GM12874 (cell line): ENCODE results near the gene NAALADL2.

Experiments used
- TF ChIP-seq, protein P1 (sequence below): IDR thresholded peaks from 2 replicates; pipeline ENCODE4 v1.5.1; 2011; ENCODE audit warnings: low read depth, mild to moderate bottlenecking, control low read depth, low read length, moderate library complexity; ENCODE audit not compliant: insufficient read depth

NAALADL2 gene

DNA sequence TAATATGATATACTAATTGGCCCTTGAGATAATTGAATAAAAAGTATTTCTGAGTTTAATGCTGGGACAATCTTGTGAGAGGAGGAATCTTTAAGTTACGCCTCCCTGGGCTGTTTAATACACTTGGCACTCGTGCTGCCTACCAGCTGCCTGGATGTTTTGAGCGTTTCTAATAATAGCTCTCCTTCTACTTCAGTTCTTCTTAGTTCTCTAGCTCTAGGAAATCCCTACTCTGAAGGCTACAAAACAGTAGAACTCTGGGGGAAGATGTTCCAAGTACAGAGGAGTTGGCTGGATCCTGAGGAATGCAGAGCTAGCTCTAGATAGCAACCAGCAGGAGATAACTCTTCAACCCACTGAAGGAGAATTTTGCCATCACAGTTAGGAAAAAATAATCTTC, 3.5 kb downstream of the NAALADL2 start:
- TF ChIP-seq, protein P1, sequence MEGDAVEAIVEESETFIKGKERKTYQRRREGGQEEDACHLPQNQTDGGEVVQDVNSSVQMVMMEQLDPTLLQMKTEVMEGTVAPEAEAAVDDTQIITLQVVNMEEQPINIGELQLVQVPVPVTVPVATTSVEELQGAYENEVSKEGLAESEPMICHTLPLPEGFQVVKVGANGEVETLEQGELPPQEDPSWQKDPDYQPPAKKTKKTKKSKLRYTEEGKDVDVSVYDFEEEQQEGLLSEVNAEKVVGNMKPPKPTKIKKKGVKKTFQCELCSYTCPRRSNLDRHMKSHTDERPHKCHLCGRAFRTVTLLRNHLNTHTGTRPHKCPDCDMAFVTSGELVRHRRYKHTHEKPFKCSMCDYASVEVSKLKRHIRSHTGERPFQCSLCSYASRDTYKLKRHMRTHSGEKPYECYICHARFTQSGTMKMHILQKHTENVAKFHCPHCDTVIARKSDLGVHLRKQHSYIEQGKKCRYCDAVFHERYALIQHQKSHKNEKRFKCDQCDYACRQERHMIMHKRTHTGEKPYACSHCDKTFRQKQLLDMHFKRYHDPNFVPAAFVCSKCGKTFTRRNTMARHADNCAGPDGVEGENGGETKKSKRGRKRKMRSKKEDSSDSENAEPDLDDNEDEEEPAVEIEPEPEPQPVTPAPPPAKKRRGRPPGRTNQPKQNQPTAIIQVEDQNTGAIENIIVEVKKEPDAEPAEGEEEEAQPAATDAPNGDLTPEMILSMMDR, result no peak

DNA sequence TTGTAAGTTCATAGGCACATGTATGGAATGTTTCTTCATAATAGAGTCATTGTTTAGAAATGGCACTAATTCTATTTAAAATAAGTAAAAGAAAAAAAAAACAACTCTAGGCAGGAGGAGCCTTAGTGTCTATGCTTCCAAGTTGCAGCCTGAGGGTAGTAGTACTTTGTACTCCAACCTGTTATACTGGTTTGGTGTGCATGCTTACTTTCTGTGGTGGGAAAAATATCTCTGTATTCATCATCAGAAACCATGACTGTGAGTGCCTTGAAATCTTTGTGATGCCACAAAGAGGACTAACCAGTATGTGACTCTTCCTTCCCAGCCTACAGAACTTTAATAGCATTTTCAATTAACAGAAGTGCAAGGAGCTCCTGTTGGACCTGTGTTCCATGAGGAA, 4.4 kb downstream of the NAALADL2 start:
- TF ChIP-seq, protein P1, result no peak

DNA sequence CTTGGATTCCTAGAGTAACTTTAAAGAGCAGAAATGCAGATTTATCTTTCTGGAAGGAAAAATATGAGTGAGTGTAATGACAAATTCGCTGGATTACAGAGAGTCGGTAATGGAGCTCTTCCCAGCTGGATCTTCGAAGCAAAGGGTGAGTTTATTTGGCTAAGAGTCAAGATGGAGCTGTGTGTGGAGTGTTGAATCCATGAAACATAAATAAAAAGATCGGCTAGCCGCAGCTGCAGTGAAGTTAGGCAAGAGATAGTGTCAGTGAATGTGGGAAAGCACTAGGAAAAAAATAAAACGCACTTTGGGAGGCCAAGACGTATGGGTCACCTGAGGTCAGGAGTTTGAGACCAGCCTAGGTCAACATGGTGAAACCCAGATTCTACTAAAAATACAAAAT, 10.3 kb downstream of the NAALADL2 start:
- TF ChIP-seq, protein P1, result no peak

DNA sequence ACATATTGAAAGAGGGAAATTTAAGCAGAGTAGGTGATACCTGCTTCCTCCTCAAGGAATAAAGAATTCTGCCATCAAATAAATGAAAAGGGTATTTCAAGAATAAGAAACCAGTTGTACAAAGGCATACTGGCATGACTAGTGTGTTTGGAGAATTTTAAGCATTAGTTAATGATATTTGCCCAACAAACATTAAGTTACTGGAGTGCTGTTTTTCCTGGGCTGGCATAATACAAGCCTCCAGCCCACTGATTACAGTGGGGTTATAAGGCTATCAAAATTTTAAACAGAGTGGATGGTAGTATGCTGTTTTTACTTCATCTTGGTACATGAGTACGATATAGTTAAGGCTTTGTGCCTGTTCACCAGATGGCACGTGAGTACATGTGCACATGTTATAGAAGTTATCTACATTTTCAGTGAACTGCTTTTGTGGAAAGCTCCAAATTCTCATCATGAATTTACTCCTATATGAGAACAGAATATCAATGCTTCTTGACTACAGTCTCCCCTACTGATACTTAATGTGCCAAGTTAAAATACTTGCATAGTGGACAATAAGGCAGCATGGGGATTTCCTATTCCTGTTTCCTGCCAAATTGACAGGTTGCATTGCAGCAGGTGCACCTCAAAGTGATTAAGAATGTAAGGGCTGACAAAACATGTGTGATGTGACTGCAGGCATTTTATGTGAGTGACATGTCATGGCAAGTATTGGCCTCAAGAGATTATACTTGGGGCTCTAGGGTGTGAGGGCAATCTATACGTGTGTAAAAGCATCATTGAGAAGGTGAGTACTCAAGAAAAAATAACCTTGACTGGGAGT, 14.9 kb downstream of the NAALADL2 start:
- TF ChIP-seq, protein P1, result no peak

DNA sequence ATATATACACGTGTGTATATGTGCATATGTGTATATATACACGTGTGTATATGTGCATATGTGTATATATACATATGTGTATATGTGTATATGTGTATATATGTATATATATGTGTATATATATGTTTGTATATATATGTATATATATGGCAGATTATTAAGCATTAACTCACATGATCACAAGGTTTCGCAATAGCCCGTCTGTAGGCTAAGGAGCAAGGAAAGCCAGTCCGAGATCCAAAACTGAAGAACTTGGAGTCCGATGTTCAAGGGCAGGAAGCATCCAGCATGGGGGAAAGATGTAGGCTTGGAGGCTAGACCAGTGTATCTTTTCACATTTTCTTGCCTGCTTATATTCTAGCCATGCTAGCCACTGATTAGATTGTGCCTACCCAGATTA, 23.7 kb downstream of the NAALADL2 start:
- TF ChIP-seq, protein P1, result no peak

DNA sequence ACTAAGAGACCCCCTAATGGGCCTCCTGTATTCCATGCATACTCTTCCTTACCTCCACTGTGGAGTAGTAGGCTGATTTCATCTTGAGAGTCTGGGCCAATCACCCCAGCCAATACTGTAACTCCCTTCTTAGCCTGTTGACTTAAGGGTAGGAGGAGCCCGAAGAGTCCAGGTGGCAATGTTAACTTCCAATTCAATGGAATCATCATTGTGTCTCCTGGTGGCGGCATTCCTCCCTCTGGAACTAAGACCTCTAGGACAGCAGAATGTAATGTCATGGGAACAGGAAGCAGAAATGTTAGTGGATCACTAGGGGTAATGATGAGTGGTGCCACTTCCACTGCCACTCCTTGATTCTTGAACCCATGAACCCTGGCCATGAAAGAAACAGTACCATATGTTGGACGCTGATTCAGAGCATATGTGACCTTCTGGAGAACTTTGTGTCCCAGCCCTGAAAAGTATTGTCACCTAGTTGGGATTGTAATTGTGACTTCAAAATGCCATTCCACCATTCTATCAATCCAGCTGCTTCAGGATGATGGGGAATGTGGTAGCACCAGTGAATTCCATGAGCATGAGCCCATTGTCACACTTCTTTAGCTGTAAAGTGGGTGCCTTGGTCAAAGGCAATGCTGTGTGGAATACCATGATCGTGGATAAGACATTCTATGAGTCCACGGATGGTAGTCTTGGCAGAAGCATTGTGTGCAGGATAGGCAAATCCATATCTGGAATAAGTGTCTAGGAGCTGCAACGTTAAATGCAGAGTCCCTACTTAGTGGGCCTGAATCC, 24.9 kb downstream of the NAALADL2 start:
- TF ChIP-seq, protein P1, result no peak

DNA sequence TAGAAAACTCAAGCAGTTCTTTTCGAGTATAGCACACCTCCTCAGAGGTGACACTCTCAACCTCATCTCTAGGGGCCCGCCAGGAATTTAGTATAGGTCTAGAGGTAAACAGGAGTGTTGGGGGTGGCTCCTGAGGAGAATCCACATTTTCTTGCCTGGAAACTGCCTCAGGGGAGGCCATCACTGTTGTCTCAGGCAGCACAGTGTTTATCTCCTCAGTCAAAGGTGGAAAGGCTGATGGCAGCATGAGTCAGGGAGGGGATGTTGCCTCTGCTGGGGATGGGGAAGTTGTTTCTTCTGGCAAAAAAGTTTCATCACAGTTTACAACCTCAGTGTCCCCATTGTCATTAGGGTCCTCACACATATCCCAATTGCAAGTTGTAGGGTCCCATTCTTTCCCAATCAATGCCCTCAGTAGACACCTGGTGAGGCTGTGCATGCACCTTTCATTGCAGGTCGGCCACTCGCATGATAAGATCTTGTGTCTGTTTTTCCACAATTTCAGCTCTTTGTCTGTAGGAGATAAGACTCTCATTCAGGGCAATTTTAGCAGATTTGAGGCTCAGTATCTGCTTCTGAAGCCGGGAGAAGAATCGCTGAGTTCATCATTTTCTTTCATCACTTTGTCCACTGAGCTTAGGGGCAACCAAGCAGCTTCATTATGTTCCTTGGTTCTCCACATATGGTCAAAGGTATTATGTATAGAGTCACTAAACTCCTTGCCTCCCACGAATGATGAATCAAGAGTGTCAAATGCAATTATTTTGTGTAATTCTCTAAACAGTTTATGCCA, 25.8 kb downstream of the NAALADL2 start:
- TF ChIP-seq, protein P1, result no peak
